Activated naive CD4-positive, alpha-beta T cell treated with anti-CD3 and anti-CD28 coated beads for 36 hours (primary cell): ENCODE data around the gene HMG20A. TPM values are rescaled to one million over a fixed set of nuclear protein-coding genes. Genes with fewer than 3 reads are reported as not detected.

Experiments used
- CTCF ChIA-PET: fragments of 350-600 bp; sonication (Branson Sonifier 250); formaldehyde crosslinking; loops from one replicate; lab custom pipeline; 2021; ENCODE audit warnings: antibody characterized with exemption; lab: Charles Lee
- DNase-seq: peaks from one replicate; pipeline ENCODE4 v3.0.0-alpha.2; 2020
- H3K27ac Mint-ChIP-seq: one replicate; pipeline ENCODE4 v1.8.0; 2021; ENCODE audit warnings: mild to moderate bottlenecking, mixed read lengths
- H3K27me3 Mint-ChIP-seq: one replicate; pipeline ENCODE4 v1.8.0; 2021; ENCODE audit warnings: low read depth, mixed read lengths
- H3K36me3 Mint-ChIP-seq: one replicate; pipeline ENCODE4 v1.8.0; 2021; ENCODE audit warnings: low read depth, mixed read lengths
- H3K4me1 Mint-ChIP-seq: one replicate; pipeline ENCODE4 v1.8.0; 2021; ENCODE audit warnings: low read depth, mixed read lengths
- H3K4me3 Mint-ChIP-seq: one replicate; pipeline ENCODE4 v1.8.0; 2021; ENCODE audit warnings: mild to moderate bottlenecking, moderate library complexity, mixed read lengths
- H3K9me3 Mint-ChIP-seq: one replicate; pipeline ENCODE4 v1.8.0; 2021; ENCODE audit warnings: mixed read lengths
- intact Hi-C: fragments of 100-400 bp; cut with micrococcal nuclease; formaldehyde crosslinking; loops from one replicate; pipeline ENCODE4 v1.15.1; 2023
- total RNA-seq, 2 experiments: library from RNA; stranded (reverse); gene quantifications; one replicate each; pipeline ENCODE4 v1.2.3, GENCODE V29; 2021

The HMG20A gene
- total RNA-seq, 2 experiments from 2014 or later: 33.1 to 38.2 TPM

DNA sequence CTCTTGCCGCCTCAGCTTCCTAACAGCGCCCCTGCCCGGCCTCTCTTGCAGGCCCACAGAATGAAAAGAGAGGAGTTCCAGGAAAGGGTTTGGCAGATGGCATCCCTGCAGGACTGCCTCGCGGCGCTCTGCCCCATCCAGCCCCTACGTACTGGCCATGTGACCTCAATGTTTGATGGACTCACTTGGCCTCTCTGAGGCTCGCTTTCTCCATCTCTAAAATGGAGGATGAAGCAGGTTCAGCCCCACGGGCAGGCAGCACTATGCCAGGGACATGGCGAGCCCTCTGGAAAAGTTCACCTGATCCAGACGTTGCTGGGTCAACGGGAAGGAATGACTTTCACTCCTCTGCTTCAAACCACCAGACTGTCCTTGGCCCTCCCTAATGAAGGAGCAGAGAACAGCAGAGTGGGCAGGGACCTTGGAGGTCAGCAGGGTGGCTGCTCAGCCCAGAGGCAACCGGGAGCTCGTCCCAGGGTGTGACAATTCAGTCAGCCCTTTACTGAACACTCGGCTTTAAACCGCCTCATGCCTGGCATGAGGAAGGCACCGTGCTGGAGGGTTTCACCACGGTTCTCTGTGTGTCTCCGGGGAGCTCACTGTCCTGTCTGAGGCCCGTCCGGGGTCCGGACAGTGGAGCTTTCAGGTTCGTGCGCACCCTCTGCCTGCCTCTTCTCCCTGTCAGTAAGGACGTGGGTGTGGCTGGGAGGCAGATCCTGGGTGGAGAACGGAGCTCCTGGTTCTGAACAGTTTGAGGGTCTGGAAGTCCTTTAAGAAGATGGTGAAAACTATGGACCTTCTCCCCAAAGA lies 110.7 kb downstream of the HMG20A start:
- no peak for DNase-seq
- Mint-ChIP-seq H3K9me3 (no peaks in the 10 kb centered on the region), H3K27me3 (peaks cover 6% of the 10 kb centered on the region), H3K27ac (no peak overlapping the region), H3K4me3 (no peak overlapping the region), H3K4me1 (no peaks in the 10 kb centered on the region), H3K36me3 (no peaks in the 10 kb centered on the region)
- intact Hi-C loops: no loop called here
- CTCF ChIA-PET: interaction anchor here (1.3 kb wide), 1 partner anchor 12 kb away, joined by 8 read pairs; no protein-coding TSS in a partner anchor

DNA sequence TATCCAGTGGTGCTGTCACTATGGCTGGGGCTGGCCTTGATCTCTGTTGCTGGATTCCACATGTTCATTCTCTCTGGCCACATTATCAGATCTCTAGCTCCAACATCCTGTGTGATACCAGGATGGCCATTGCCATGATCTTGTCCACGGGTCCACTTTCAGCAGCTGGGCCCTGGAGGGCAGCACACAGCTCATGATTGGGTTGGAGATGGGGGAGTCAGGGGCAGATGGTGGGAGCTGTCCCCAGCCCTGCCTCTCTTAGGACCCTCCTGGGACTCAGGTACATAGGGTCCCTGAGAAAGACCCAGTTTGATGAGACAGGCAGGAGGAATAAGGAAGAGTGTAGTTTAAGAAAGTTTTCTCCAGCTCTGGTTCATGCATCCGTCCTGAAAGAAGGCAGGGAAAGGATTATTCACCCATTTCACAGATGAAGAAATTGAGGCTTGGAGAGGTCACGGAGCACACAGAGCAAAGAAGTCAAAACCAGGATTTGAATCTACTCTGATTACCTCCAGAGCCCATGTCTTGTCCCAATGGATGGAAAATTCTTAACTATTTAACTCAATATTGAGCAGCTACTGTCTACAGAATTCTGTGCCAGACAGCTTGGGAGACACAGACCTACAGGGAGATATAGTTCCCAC lies 111.5 kb downstream of the HMG20A start:
- H3K27me3 Mint-ChIP-seq: peaks cover 6% of the 10 kb centered on the region
- H3K36me3 Mint-ChIP-seq: no peaks in the 10 kb centered on the region
- no peak overlapping the region for H3K4me3 Mint-ChIP-seq
- intact Hi-C loops: no loop called here
- CTCF ChIA-PET: interaction anchor here (1.3 kb wide), 1 partner anchor 11 kb away, joined by 8 read pairs; no protein-coding TSS in a partner anchor
- DNase-seq: no peak
- no peaks in the 10 kb centered on the region for H3K4me1 Mint-ChIP-seq
- no peaks in the 10 kb centered on the region for H3K9me3 Mint-ChIP-seq
- peak overlapping the region; percentile 10 for H3K27ac Mint-ChIP-seq

DNA sequence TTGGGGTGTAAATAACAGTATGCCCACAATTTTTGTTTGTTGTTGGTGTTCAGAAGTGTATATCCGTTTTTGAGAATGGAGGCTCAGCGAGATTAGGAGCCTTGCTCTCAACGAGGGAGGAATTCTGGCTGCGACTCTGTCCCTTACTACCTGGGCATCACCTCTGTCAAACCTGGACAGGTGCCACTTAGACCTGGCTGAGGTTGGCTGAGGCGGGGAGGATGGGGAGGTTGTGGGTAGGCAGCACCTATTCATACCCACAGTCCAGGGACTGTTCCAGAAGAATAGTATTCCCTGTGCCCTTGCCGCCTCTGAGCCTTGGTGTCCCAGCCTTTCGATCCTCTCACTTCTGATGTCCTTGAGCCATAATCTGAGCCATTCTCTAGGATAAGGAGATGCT lies 112.2 kb downstream of the HMG20A start:
- no peak for DNase-seq
- no peaks in the 10 kb centered on the region for H3K36me3 Mint-ChIP-seq
- peaks cover 6% of the 10 kb centered on the region for H3K27me3 Mint-ChIP-seq
- H3K9me3 Mint-ChIP-seq: no peaks in the 10 kb centered on the region
- no peak overlapping the region for H3K27ac Mint-ChIP-seq
- H3K4me1 Mint-ChIP-seq: no peaks in the 10 kb centered on the region
- no peak overlapping the region for H3K4me3 Mint-ChIP-seq
- intact Hi-C loops: no loop called here
- CTCF ChIA-PET: interaction anchor here (0.9 to 1.3 kb wide), 2 partner anchors 11 kb away, joined by 3 to 8 read pairs; no protein-coding TSS in a partner anchor

DNA sequence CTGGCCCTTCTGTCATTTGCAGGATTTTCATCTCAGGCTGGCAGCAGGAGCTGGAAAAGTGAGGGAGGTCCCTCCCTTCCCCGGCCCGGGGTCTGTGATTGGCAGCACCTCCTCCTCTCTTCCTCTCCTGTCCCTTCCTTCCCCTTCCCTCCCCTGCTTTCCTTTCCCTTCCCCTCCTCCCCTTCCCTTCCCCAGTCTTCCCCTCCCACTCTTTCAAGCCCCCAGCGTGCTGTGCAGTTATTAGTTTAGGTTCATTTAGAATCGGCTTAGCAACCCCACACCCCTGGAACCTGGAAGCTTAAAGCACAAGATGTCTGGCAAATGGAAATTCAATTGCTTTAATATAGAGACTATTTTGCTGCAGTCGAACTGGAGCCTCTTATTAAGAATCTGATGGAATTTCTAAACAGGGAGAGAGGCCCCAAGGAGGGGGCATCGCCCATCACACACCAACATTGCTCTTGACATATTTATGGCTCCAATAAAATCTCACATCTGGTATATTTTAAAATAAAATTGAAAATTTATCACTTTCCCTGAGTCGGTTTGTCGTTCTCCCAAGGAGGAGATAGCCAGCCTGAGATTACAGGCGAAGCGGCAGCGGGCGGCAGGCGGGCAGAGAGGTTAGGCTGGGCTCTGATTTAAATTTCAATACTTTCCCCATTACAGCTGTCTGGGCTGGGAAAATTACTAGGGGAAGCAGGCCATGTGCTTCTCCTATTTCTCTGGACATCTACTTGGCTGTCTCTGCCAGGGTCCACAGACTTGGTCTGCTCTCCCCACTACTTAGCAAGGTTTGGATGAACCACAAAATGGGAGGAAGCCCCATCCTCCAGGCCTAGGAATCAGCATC lies 113.1 kb downstream of the HMG20A start:
- H3K27me3 Mint-ChIP-seq: peaks cover 6% of the 10 kb centered on the region
- CTCF ChIA-PET: interaction anchor here (0.9 kb wide), 1 partner anchor 10 kb away, joined by 3 read pairs; no protein-coding TSS in a partner anchor
- DNase-seq: no peak
- no peaks in the 10 kb centered on the region for H3K36me3 Mint-ChIP-seq
- intact Hi-C loops: no loop called here
- no peak overlapping the region for H3K27ac Mint-ChIP-seq
- no peaks in the 10 kb centered on the region for H3K9me3 Mint-ChIP-seq
- H3K4me3 Mint-ChIP-seq: no peak overlapping the region
- no peaks in the 10 kb centered on the region for H3K4me1 Mint-ChIP-seq

Other genes starting within 250 kb of the HMG20A start
- 10 to 100 TPM; 26.6 to 28.0 TPM for gene PEAK1, start 784 bp upstream of the HMG20A start, total RNA-seq
- gene LINGO1, start 212.0 kb downstream of the HMG20A start, total RNA-seq: not detected